Tibial artery (tissue), 4 donors: ENCODE results near the gene RBM19.

ENCODE experiments used
- DNase-seq, 2 donors: peaks; one replicate each; pipeline ENCODE4 v3.0.0-alpha.2; 2019
- H3K27ac ChIP-seq, 2 donors: fragments of 200-600 bp; sonication (generic) in 1 of 2; 1 replicate in 1 of 2; 2 replicates in 1 of 2; pipeline ENCODE4 v1.5.1; 2018 to 2019; ENCODE audit warnings: mild to moderate bottlenecking in 1 of 2
- H3K27me3 ChIP-seq, 2 donors: fragments of 200-600 bp; sonication (generic) in 1 of 2; one replicate each; pipeline versions ENCODE4 v1.5.1 to v1.6.0; 2016 to 2019
- H3K36me3 ChIP-seq, 3 donors: fragments of 200-600 bp; sonication (generic) in 2 of 3; one replicate each; pipeline ENCODE4 v1.5.1; 2016 to 2019; ENCODE audit warnings: mild to moderate bottlenecking in 2 of 3
- H3K4me1 ChIP-seq, 4 donors: fragments of 200-600 bp; sonication (generic) in 2 of 4; 1 replicate in 3 of 4; 2 replicates in 1 of 4; pipeline ENCODE4 v1.5.1; 2016 to 2019
- H3K4me3 ChIP-seq, 2 donors: fragments of 200-600 bp; sonication (generic) in 1 of 2; 1 replicate in 1 of 2; 2 replicates in 1 of 2; pipeline ENCODE4 v1.5.1; 2018 to 2019; ENCODE audit warnings: mild to moderate bottlenecking in 2 of 2
- H3K9me3 ChIP-seq, 3 donors: fragments of 200-600 bp; sonication (generic) in 1 of 3; one replicate each; pipeline ENCODE4 v1.5.1; 2016 to 2019
- intact Hi-C: fragments of 100-400 bp; cut with DNase I; formaldehyde crosslinking; loops from one replicate; pipeline ENCODE4 v1.15.0; 2023; ENCODE audit warnings: low total_unique reads
- TF ChIP-seq, protein P1 (sequence below), 2 experiments: fragments of 200-600 bp in 1 of 2; fragments of 450-650 bp in 1 of 2; IDR thresholded peaks; one replicate each; pipeline ENCODE4 v1.5.1; 2017 to 2019; ENCODE audit warnings: antibody characterized with exemption in 2 of 2, mild to moderate bottlenecking in 1 of 2, moderate library complexity in 1 of 2

Gene RBM19

DNA sequence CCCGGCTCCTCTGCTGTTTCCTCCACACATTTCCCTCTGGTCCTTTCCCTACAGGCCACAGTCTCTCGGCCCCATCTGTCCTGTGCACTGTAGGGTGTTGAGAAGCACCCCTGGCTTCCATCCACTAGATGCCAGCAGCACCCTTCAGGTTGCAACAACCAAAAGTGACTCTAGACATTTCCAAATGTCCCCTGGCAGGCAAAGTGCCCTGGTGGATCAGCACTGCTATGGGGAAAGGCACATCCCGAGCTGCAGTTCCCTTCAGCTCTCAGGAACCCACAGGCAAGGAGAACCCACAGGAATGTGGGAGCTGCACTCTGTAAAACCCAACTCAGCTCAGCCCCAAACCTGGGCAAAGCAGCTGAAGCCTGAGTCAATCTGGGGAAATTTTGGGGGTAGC, 77.0 kb downstream of the RBM19 start:
- TF ChIP-seq, protein P1, sequence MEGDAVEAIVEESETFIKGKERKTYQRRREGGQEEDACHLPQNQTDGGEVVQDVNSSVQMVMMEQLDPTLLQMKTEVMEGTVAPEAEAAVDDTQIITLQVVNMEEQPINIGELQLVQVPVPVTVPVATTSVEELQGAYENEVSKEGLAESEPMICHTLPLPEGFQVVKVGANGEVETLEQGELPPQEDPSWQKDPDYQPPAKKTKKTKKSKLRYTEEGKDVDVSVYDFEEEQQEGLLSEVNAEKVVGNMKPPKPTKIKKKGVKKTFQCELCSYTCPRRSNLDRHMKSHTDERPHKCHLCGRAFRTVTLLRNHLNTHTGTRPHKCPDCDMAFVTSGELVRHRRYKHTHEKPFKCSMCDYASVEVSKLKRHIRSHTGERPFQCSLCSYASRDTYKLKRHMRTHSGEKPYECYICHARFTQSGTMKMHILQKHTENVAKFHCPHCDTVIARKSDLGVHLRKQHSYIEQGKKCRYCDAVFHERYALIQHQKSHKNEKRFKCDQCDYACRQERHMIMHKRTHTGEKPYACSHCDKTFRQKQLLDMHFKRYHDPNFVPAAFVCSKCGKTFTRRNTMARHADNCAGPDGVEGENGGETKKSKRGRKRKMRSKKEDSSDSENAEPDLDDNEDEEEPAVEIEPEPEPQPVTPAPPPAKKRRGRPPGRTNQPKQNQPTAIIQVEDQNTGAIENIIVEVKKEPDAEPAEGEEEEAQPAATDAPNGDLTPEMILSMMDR (IDR thresholded peaks at IDR 0.05), result no peak
- no peak overlapping the region for H3K4me3 ChIP-seq
- no peaks in the 10 kb centered on the region for H3K27me3 ChIP-seq
- no peak for DNase-seq
- peaks cover 0 to 8% (median 0%) of the 10 kb centered on the region in 4 donors for H3K4me1 ChIP-seq
- intact Hi-C loops, result no loop called here
- no peak overlapping the region for H3K27ac ChIP-seq
- no peaks in the 10 kb centered on the region for H3K9me3 ChIP-seq
- peaks cover 7 to 12% (median 9%) of the 10 kb centered on the region in 3 donors for H3K36me3 ChIP-seq

DNA sequence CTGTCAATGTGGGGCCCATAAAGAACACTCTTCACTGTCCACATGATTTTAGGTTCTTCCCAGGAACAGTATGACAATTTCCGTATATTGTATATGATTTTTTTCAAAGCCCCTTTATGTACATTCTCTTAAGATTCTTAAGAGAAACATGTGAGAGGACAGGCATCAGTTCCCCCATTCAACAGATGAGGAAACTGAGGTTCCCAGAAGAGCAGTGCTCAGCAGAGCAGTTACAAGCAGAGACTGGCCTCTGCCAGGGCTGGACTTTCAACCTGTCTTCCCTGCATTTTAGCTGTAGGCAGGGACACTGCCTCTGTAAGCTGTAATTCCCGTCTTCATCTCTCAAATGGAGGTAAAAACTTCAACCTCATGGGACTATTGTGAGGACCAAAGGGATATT, 77.7 kb downstream of the RBM19 start:
- Histone ChIP-seq H3K27ac (no peak overlapping the region), H3K4me3 (no peak overlapping the region), H3K4me1 (peaks cover 0 to 8% (median 0%) of the 10 kb centered on the region in 4 donors), H3K27me3 (no peaks in the 10 kb centered on the region), H3K9me3 (no peaks in the 10 kb centered on the region), H3K36me3 (peaks cover 7 to 14% (median 9%) of the 10 kb centered on the region in 3 donors)
- DNase-seq, result no peak
- intact Hi-C loops, result no loop called here
- TF ChIP-seq, protein P1 (IDR thresholded peaks at IDR 0.05), result no peak

DNA sequence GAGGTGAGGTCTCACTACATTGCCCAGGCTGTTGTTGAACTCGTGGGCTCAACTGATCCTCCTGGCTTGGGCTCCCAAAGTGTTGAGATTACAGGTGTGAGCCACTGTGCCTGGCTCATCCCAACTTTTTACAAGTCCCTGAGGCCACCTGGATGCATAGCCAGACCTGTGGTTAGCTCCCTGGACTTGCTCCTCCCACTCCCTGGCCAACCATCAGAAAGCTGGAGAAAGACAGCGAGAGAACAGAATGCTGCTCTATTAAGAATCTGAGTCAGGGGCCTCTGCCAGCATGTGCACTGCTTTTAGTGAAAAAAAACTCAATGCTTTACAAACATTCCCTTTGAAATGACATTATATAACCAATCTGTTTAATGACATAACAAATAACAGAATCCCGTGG, 78.2 kb downstream of the RBM19 start:
- H3K27me3 ChIP-seq, result no peaks in the 10 kb centered on the region
- peaks cover 0 to 8% (median 0%) of the 10 kb centered on the region in 4 donors for H3K4me1 ChIP-seq
- H3K9me3 ChIP-seq, result no peaks in the 10 kb centered on the region
- no peak for DNase-seq
- TF ChIP-seq, protein P1 (IDR thresholded peaks at IDR 0.05), result no peak
- intact Hi-C loops, result no loop called here
- no peak overlapping the region for H3K27ac ChIP-seq
- H3K36me3 ChIP-seq, result peaks cover 7 to 19% (median 9%) of the 10 kb centered on the region in 3 donors
- H3K4me3 ChIP-seq, result no peak overlapping the region

DNA sequence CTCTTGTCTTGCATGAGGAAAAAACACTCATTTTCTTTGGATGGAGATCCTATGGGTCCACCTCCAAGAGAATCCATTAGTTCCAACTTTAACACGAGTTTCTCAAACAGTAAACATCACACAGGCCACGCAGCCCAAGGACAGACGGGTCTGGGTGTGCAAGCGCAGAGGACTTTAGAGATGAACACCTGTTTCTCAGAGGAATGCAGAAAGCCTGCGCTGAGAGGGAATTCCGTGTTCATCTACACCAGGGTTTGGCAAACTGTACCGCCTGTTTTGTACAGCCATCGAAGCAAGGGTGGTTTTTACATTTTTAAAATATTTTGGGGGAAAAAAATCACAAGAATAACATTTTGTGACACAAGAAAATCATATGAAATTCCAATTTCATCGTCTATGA, 79.4 kb downstream of the RBM19 start:
- TF ChIP-seq, protein P1 (IDR thresholded peaks at IDR 0.05), result no peak

DNA sequence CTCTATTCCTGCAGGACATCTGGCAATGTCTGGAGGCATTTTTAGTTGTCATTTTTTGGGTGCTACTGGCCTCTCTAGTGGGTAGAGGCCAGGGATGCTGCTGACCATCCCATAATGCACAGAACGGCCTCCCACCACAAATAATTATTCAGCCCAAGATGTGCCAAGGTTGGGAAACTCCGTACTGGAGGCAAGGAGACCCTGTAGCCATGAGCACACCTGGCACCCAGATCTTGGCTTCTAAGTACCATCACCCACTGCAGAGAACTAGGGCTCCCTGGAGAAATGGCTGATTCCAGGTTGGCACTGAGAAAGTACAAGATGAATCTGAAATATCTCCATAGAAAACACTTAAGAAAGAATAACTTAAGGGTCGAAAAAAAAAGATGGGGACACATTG, 81.7 kb downstream of the RBM19 start:
- TF ChIP-seq, protein P1 (IDR thresholded peaks at IDR 0.05), result no peak
- H3K27ac ChIP-seq, result no peak overlapping the region
- peaks cover 7 to 25% (median 9%) of the 10 kb centered on the region in 3 donors for H3K36me3 ChIP-seq
- no peak overlapping the region for H3K4me3 ChIP-seq
- no peaks in the 10 kb centered on the region for H3K27me3 ChIP-seq
- DNase-seq, result no peak
- H3K9me3 ChIP-seq, result no peaks in the 10 kb centered on the region
- intact Hi-C loops, result no loop called here
- no peaks in the 10 kb centered on the region for H3K4me1 ChIP-seq

More for the DNA sequence above, 79.4 kb downstream of the RBM19 start:
- peaks cover 7 to 23% (median 9%) of the 10 kb centered on the region in 3 donors for H3K36me3 ChIP-seq
- no peak overlapping the region for H3K4me3 ChIP-seq
- intact Hi-C loops, result no loop called here
- H3K9me3 ChIP-seq, result no peaks in the 10 kb centered on the region
- H3K4me1 ChIP-seq, result peaks cover 0 to 8% (median 0%) of the 10 kb centered on the region in 4 donors
- DNase-seq, result no peak
- no peaks in the 10 kb centered on the region for H3K27me3 ChIP-seq
- no peak overlapping the region for H3K27ac ChIP-seq

DNA sequence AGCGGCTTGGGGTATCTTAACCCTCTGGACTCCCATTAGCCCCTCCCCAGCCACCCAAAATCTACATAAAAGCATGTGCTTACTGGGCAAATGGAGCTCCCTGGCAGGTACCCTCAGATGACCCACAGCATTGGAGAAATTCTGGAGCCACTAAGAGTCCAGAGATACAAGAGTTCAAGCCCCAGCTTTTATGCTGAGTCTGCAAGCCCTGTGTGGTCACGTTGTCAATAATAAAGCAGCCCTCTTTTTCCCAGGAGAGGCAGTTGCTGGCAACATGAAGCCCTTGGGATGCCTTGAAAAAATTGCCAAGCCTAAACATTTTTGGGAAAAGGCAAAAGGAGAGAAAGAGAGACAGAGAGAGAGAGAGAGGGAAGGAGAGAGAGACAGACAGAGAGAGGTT, 83.4 kb downstream of the RBM19 start:
- no peaks in the 10 kb centered on the region for H3K27me3 ChIP-seq
- H3K4me3 ChIP-seq, result no peak overlapping the region
- intact Hi-C loops, result no loop called here
- no peaks in the 10 kb centered on the region for H3K9me3 ChIP-seq
- peaks cover 7 to 28% (median 13%) of the 10 kb centered on the region in 3 donors for H3K36me3 ChIP-seq
- TF ChIP-seq, protein P1 (IDR thresholded peaks at IDR 0.05), result no peak
- H3K4me1 ChIP-seq, result no peaks in the 10 kb centered on the region
- H3K27ac ChIP-seq, result no peak overlapping the region
- no peak for DNase-seq
